ENCODE data around the gene EPHB4.

- TF ChIP-seq CTCF (conservative IDR thresholded peaks at IDR 0.05; ENCODE audit: low read length) = no peak
- TF ChIP-seq EZH2phosphoT487 (IDR thresholded peaks at IDR 0.05; ENCODE audit: borderline replicate concordance) = no peak
Observed at GRCh38 chr7:100837099-100837836, 9.9 kb upstream of the EPHB4 start.

All from Loucy (cell line).